GM12891 (cell line): Measurements from ENCODE around the gene TMEM255B.

Source experiments
- DNase-seq: peaks from one replicate; pipeline ENCODE4 v3.0.0; 2011; ENCODE audit warnings: low spot score; ENCODE audit not compliant: insufficient read length
- FAIRE-seq: peaks from 2 replicates; lab custom pipeline; 2011; peaks lifted over from hg19 to GRCh38; lab: Jason Lieb, UNC
- PAX5 ChIP-seq: IDR thresholded peaks from 2 replicates; pipeline ENCODE4 v1.6.1; 2011; ENCODE audit warnings: low read length, moderate library complexity, mild to moderate bottlenecking; ENCODE audit not compliant: insufficient read depth, severe bottlenecking
- POLR2A ChIP-seq: IDR thresholded peaks from 2 replicates; pipeline ENCODE4 v1.6.1; 2011; ENCODE audit warnings: low read depth, low read length, control low read depth
- POLR2AphosphoS5 ChIP-seq: IDR thresholded peaks from 2 replicates; pipeline ENCODE4 v1.6.1; 2011; ENCODE audit warnings: low read depth, low read length, control low read depth
- POU2F2 ChIP-seq: IDR thresholded peaks from 2 replicates; pipeline ENCODE4 v1.6.1; 2011; ENCODE audit warnings: low read depth, mild to moderate bottlenecking, control low read depth, low read length, moderate library complexity
- SPI1 ChIP-seq: IDR thresholded peaks from 2 replicates; pipeline ENCODE4 v1.6.1; 2011; ENCODE audit warnings: low read depth, low read length, control low read depth
- TAF1 ChIP-seq: IDR thresholded peaks from 2 replicates; pipeline ENCODE4 v1.6.1; 2011; ENCODE audit warnings: low read depth, low read length, control low read depth

The TMEM255B gene

DNA sequence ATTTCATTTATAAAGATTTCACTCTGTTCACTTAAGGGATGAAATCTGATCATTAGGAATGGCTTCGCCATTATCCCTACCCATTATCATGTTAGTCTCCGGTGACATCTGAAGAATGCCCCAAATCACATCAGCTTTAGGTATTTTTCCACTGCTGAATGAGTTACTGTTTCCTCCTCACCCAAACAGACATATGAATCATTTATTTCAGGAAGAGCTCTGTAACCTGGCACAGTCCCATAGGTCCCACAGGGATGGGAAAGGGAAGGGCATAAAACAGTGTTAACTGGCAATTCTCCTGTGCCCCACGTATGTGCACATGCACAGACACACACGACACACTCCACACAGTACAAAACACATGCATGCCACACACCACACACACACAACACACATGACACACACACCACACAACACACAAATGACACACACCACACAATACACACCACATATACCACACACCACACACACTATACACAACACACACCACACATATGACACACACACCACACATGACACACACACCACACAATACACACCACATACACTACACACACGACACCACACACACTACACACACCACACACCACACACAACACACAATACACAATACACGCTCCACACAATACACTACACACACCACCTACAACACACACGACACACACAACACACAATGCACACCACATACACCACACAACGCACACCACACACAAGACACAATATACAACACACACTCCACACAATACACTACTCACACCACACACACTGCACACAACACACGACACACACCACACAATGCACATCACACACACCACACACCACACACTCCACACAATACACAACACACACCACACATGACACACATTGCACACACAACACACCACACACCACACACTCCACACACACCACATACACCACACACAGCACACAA lies 15.4 kb downstream of the TMEM255B start:
- DNase-seq = no peak
- peak; percentile 95 for FAIRE-seq
- TF ChIP-seq POLR2AphosphoS5 (no peak), POLR2A (no peak), POU2F2 (no peak), TAF1 (no peak), PAX5 (no peak), SPI1 (no peak)

GRCh38 chr13:113775451-113776145 lies 16.6 kb downstream of the TMEM255B start:
- FAIRE-seq = no peak
- TF ChIP-seq POLR2AphosphoS5 (no peak), POU2F2 (no peak), SPI1 (no peak)
- no peak for DNase-seq

GRCh38 chr13:113776231-113777125 lies 17.5 kb downstream of the TMEM255B start:
- FAIRE-seq = no peak
- TF ChIP-seq POLR2AphosphoS5 (no peak), POU2F2 (no peak), PAX5 (no peak), POLR2A (no peak), TAF1 (no peak), SPI1 (no peak)
- no peak for DNase-seq

- DNase-seq = no peak
- TF ChIP-seq TAF1 (no peak), POU2F2 (no peak), POLR2A (no peak), PAX5 (no peak), POLR2AphosphoS5 (no peak), SPI1 (no peak)
- FAIRE-seq = no peak
Measured at GRCh38 chr13:113777311-113778260, 18.6 kb downstream of the TMEM255B start.

DNA sequence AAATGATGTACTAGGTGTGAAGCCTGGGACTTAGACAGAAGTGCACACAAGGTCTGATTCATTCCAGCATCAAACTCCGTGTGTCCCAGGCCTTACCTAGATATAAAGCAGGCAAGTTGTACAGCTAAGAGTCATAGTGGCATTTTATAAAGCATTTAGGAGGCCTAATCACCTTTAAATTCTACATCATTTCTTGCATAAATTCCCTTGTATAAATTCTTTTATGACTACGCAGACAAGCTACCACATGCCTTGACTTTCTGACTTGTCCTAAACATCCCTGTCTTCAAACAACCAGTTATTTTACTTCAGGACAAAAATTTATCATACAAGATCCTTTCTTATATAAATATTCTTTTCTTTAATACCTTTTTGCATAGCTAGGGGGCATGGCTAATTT lies 22.5 kb downstream of the TMEM255B start:
- DNase-seq = no peak
- TF ChIP-seq POLR2AphosphoS5 = no peak
- no peak for TF ChIP-seq POLR2A
- no peak for TF ChIP-seq POU2F2
- no peak for TF ChIP-seq SPI1
- no peak for TF ChIP-seq PAX5
- no peak for TF ChIP-seq TAF1
- FAIRE-seq = no peak

GRCh38 chr13:113782472-113782871 lies 23.4 kb downstream of the TMEM255B start:
- TF ChIP-seq POLR2A (no peak), PAX5 (no peak), POU2F2 (no peak), TAF1 (no peak), POLR2AphosphoS5 (no peak), SPI1 (no peak)
- FAIRE-seq = no peak
- no peak for DNase-seq

GRCh38 chr13:113783200-113783881 lies 24.3 kb downstream of the TMEM255B start:
- FAIRE-seq (no peak), DNase-seq (no peak)
- TF ChIP-seq POU2F2 (no peak), POLR2A (no peak), PAX5 (no peak), POLR2AphosphoS5 (no peak)

DNA sequence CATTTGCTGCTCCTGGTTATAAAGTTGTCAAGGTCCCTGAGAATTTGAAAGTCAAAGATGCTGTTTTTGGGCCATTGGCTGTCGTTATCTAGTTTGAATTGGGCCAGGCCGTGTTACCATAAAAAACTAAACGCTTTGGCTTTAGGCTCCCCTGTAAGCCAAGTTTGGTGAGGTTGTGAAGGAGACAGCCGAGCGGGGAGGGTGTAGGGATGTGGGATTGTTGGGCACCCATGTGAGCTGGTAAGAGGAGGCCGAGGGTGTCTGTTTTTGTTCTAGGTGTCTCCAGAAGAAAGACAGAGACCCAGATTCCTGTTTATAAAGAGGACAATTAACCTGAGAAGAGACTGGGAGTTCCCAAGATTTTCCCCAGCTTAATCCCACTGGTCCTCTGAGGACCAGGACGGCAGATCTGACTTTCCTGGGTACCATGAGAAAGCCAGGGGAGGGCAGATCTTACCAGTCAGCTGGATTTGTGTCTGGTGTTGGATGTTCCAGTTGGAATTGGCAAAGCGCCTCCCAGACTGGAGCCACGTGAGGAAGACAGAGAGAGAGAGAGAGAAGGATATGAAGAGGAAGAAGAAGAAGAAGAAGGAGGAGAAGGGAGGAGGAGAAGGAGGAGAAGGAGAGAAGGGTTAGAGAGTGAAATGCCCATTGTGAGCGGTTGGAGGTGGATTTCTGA lies 25.1 kb downstream of the TMEM255B start:
- no peak for FAIRE-seq

More for the DNA sequence above, 25.1 kb downstream of the TMEM255B start:
- no peak for DNase-seq
- TF ChIP-seq SPI1 (no peak), POLR2A (no peak), PAX5 (no peak), POU2F2 (no peak), TAF1 (no peak), POLR2AphosphoS5 (no peak)
